Colonic mucosa (tissue), 4 donors: ENCODE measurements around the gene MTRR. TPM values are rescaled to one million over a fixed set of nuclear protein-coding genes. Genes with fewer than 3 reads are reported as not detected.

Source experiments
- DNase-seq: peaks from one replicate; pipeline ENCODE4 v3.0.0-alpha.2; 2020
- H3K27ac ChIP-seq: fragments of 200-600 bp; one replicate; pipeline ENCODE4 v1.8.0; 2021
- H3K27me3 ChIP-seq: fragments of 200-600 bp; one replicate; pipeline ENCODE4 v1.8.0; 2021
- H3K36me3 ChIP-seq: fragments of 200-600 bp; one replicate; pipeline ENCODE4 v1.8.0; 2021
- H3K4me1 ChIP-seq: fragments of 200-600 bp; one replicate; pipeline ENCODE4 v1.8.0; 2021; ENCODE audit warnings: mild to moderate bottlenecking
- H3K4me3 ChIP-seq: fragments of 200-600 bp; one replicate; pipeline ENCODE4 v1.8.0; 2021
- H3K9ac ChIP-seq, 2 donors: one replicate each; pipeline ENCODE4 v1.7.0; 2013; ENCODE audit warnings: control low read depth in 2 of 2, low read depth in 2 of 2, low read length in 2 of 2
- H3K9me3 ChIP-seq: fragments of 200-600 bp; one replicate; pipeline ENCODE4 v1.8.0; 2021
- CTCF ChIP-seq: fragments of 200-600 bp; IDR thresholded peaks from one replicate; pipeline ENCODE4 v1.8.0; 2022; ENCODE audit warnings: antibody characterized with exemption, mild to moderate bottlenecking
- intact Hi-C: fragments of 100-400 bp; cut with DNase I; formaldehyde crosslinking; loops from one replicate; pipeline ENCODE4 v1.14.1; 2022
- total RNA-seq, 2 donors: library from RNA; stranded (reverse); fragmentation: NEBNext Ultra II Directional in 1 of 2; extraction: Animal tissue kit (Norgen Biotek cat#: 25700) in 1 of 2; gene quantifications; one replicate each; pipeline ENCODE4 v1.2.1, GENCODE V29; 2021
- donor health status: healthy.
- donor health status: DM: no; HTN: no; CAD: no.
- donor health status: DM: no; HTN: no; CAD: no.

MTRR gene
- total RNA-seq, 2 donors from 2014 or later, result 29.8 to 45.1 TPM

- Histone ChIP-seq H3K27me3 (peaks cover 18% of the 10 kb centered on the region), H3K9me3 (no peaks in the 10 kb centered on the region), H3K36me3 (no peaks in the 10 kb centered on the region), H3K4me1 (peaks cover 4% of the 10 kb centered on the region), H3K4me3 (peak overlapping the region; percentile 49), H3K27ac (no peak overlapping the region), H3K9ac (no peak overlapping the region)
- TF ChIP-seq CTCF, result no peak
- intact Hi-C loops, result no loop called here
- no peak for DNase-seq
Measured at GRCh38 chr5:7851240-7851592, 17.7 kb upstream of the MTRR start.

GRCh38 chr5:7851617-7852289 lies 17.2 kb upstream of the MTRR start:
- no peak overlapping the region for H3K4me3 ChIP-seq
- H3K36me3 ChIP-seq, result no peaks in the 10 kb centered on the region
- H3K9me3 ChIP-seq, result no peaks in the 10 kb centered on the region
- TF ChIP-seq CTCF, result no peak
- no peak overlapping the region for H3K9ac ChIP-seq
- DNase-seq, result no peak
- H3K27me3 ChIP-seq, result peaks cover 18% of the 10 kb centered on the region
- H3K27ac ChIP-seq, result no peak overlapping the region
- intact Hi-C loops, result no loop called here
- H3K4me1 ChIP-seq, result peaks cover 4% of the 10 kb centered on the region

DNA sequence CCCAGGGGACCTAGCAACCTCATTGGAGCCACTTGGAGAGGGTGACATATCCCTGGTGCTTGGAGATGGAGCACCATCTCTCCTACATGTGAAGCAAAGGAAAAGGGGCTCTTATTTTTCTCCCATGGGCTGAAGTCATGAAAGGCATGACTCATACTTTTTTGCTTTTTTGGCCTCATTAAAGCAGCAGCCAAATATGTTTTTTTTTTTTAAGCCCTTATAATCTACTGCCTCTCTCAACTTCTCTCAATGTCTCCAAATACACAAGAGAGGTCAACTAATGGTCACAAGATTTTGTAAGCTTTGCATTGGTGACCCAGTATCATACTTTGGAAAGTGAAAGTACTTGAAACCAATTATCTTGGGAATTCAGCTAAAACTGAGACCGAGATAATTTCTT lies 16.4 kb upstream of the MTRR start:
- no peak for TF ChIP-seq CTCF
- no peak for DNase-seq
- no peaks in the 10 kb centered on the region for H3K9me3 ChIP-seq
- H3K4me1 ChIP-seq, result peaks cover 4% of the 10 kb centered on the region
- no peaks in the 10 kb centered on the region for H3K36me3 ChIP-seq
- intact Hi-C loops, result no loop called here
- no peak overlapping the region for H3K27ac ChIP-seq
- H3K27me3 ChIP-seq, result peaks cover 18% of the 10 kb centered on the region
- H3K9ac ChIP-seq, result no peak overlapping the region
- H3K4me3 ChIP-seq, result no peak overlapping the region

GRCh38 chr5:7852988-7853387 lies 16.0 kb upstream of the MTRR start:
- Histone ChIP-seq H3K4me1 (peaks cover 4% of the 10 kb centered on the region), H3K27me3 (peaks cover 18% of the 10 kb centered on the region), H3K9ac (no peak overlapping the region), H3K27ac (no peak overlapping the region), H3K9me3 (no peaks in the 10 kb centered on the region), H3K36me3 (no peaks in the 10 kb centered on the region), H3K4me3 (no peak overlapping the region)
- intact Hi-C loops, result no loop called here
- no peak for DNase-seq
- no peak for TF ChIP-seq CTCF

GRCh38 chr5:7855611-7856010 lies 13.3 kb upstream of the MTRR start:
- no peaks in the 10 kb centered on the region for H3K4me1 ChIP-seq
- TF ChIP-seq CTCF, result no peak
- intact Hi-C loops, result no loop called here

More at GRCh38 chr5:7855611-7856010, 13.3 kb upstream of the MTRR start:
- Histone ChIP-seq H3K36me3 (no peaks in the 10 kb centered on the region), H3K9ac (no peak overlapping the region), H3K9me3 (no peaks in the 10 kb centered on the region), H3K4me3 (no peak overlapping the region), H3K27ac (no peak overlapping the region), H3K27me3 (peaks cover 6% of the 10 kb centered on the region)
- no peak for DNase-seq
